HepG2 (cell line): ENCODE measurements around the gene KLHL33. TPM values are rescaled to one million over a fixed set of nuclear protein-coding genes. Genes with fewer than 3 reads are reported as not detected.

Experiments
- ATF1 ChIP-seq: IDR thresholded peaks from 2 replicates; pipeline ENCODE4 v1.6.1; 2016; ENCODE audit warnings: mild to moderate bottlenecking, control low read depth
- ATF5 ChIP-seq: sonication (generic); formaldehyde crosslinking; IDR thresholded peaks from 2 replicates; pipeline ENCODE4 v1.4.0; 2020; ENCODE audit warnings: mild to moderate bottlenecking, low read depth, missing genetic modification reagents
- ATRX ChIP-seq: sonication (generic); formaldehyde crosslinking; IDR thresholded peaks from 2 replicates; pipeline ENCODE4 v1.4.0; 2020; ENCODE audit warnings: missing genetic modification reagents, borderline replicate concordance
- HNF1A ChIP-seq, 2 experiments: sonication (generic) in 1 of 2; formaldehyde crosslinking in 1 of 2; IDR thresholded peaks; 2 replicates each; pipeline versions ENCODE4 v1.4.0 to v1.6.1; 2016 to 2020; ENCODE audit warnings: borderline replicate concordance in 1 of 2, low read depth in 1 of 2, mild to moderate bottlenecking in 1 of 2, missing genetic modification reagents in 1 of 2
- KMT2A ChIP-seq: sonication (generic); formaldehyde crosslinking; IDR thresholded peaks from 2 replicates; pipeline ENCODE4 v1.4.0; 2020; ENCODE audit warnings: missing genetic modification reagents
- LCORL ChIP-seq, 2 experiments: fragments of 450-650 bp in 1 of 2; sonication (generic) in 1 of 2; formaldehyde crosslinking in 1 of 2; IDR thresholded peaks; 2 replicates each; pipeline versions ENCODE4 v1.5.0 to v1.6.1; 2017 to 2020; ENCODE audit warnings: antibody characterized with exemption in 1 of 2, missing genetic modification reagents in 1 of 2
- MEIS2 ChIP-seq: sonication (generic); formaldehyde crosslinking; IDR thresholded peaks from 2 replicates; pipeline ENCODE4 v1.9.0; 2021; ENCODE audit warnings: mild to moderate bottlenecking, missing genetic modification reagents
- MXI1 ChIP-seq: IDR thresholded peaks from 3 replicates; pipeline ENCODE4 v1.6.1; 2012; ENCODE audit warnings: low read depth, low read length, inconsistent platforms, borderline replicate concordance
- NR2F1 ChIP-seq, 2 experiments: fragments of 450-650 bp in 1 of 2; formaldehyde crosslinking in 1 of 2; IDR thresholded peaks; 2 replicates each; pipeline versions ENCODE4 v1.5.0 to v1.6.1; 2016 to 2020; ENCODE audit warnings: mild to moderate bottlenecking in 1 of 2, missing compliant biosample characterization in 1 of 2, missing genetic modification reagents in 1 of 2, moderate library complexity in 1 of 2
- PRPF4 ChIP-seq: fragments of 200-400 bp; formaldehyde crosslinking; IDR thresholded peaks from 2 replicates; pipeline ENCODE4 v1.6.1; 2016; ENCODE audit warnings: low read length, low read depth; ENCODE audit not compliant: poor library complexity, severe bottlenecking
- SRSF9 ChIP-seq: fragments of 200-400 bp; formaldehyde crosslinking; IDR thresholded peaks from 2 replicates; pipeline ENCODE4 v1.6.1; 2018; ENCODE audit warnings: borderline replicate concordance, mild to moderate bottlenecking, low read depth, low read length; ENCODE audit not compliant: insufficient read depth, poor library complexity, severe bottlenecking
- ZNF205 ChIP-seq: IDR thresholded peaks from 2 replicates; pipeline ENCODE4 v1.6.1; 2018; ENCODE audit warnings: missing biosample characterization, missing genetic modification reagents
- ZNF224 ChIP-seq: sonication (generic); formaldehyde crosslinking; IDR thresholded peaks from 2 replicates; pipeline ENCODE4 v1.5.0; 2020; ENCODE audit warnings: mild to moderate bottlenecking, missing genetic modification reagents
- ZNF275 ChIP-seq: sonication (generic); formaldehyde crosslinking; IDR thresholded peaks from 2 replicates; pipeline ENCODE4 v1.8.0; 2022; ENCODE audit warnings: missing genetic modification reagents, mild to moderate bottlenecking, inconsistent platforms, borderline replicate concordance
- ZNF335 ChIP-seq: sonication (generic); formaldehyde crosslinking; IDR thresholded peaks from 2 replicates; pipeline ENCODE4 v1.4.0; 2020; ENCODE audit warnings: missing genetic modification reagents
- ZNF354B ChIP-seq: sonication (generic); formaldehyde crosslinking; IDR thresholded peaks from 2 replicates; pipeline ENCODE4 v1.8.0; 2022; ENCODE audit warnings: mild to moderate bottlenecking, missing genetic modification reagents
- ZNF496 ChIP-seq: sonication (generic); formaldehyde crosslinking; IDR thresholded peaks from 2 replicates; pipeline ENCODE4 v1.8.1; 2023; ENCODE audit warnings: mild to moderate bottlenecking, moderate library complexity, missing genetic modification reagents; ENCODE audit not compliant: insufficient replicate concordance
- polyA plus RNA-seq, 8 experiments: library from polyadenylated mRNA; depleted of rRNA in 3 of 8; stranded (reverse) in 7 of 8; unstranded in 1 of 8; fragments of >200 nt; fragmentation: Illumina TruSeq in 4 of 8; extraction: Trizol in 4 of 8; gene quantifications; 2 replicates each; pipeline versions ENCODE4 v1.2.1 to v1.2.3, GENCODE V29; 2011 to 2016; ENCODE audit warnings: low read depth in 4 of 8, missing spikeins in 1 of 8, mixed read lengths in 1 of 8; ENCODE audit not compliant: insufficient read depth in 1 of 8
- total RNA-seq, 5 experiments: library from RNA; depleted of rRNA; stranded (reverse); fragments of >200 nt; fragmentation: Illumina TruSeq; extraction: Trizol; gene quantifications; 2 replicates each; pipeline ENCODE4 v1.2.3, GENCODE V29; 2016; ENCODE audit warnings: low read depth in 1 of 5

Gene KLHL33
- total and polyA plus RNA-seq, 2 of the 13 experiments (the other 11 are each of a cell fraction or from before 2014, with no cell fraction given), result not detected

GRCh38 chr14:20455355-20456300, 19.7 kb upstream of the KLHL33 start (continued):
- no peak for TF ChIP-seq HNF1A (IDR thresholded peaks at IDR 0.05; ENCODE audit: low read depth)
- no peak for TF ChIP-seq HNF1A (CRISPR knock-in tag; IDR thresholded peaks at IDR 0.05; ENCODE audit: borderline replicate concordance)
- no peak for TF ChIP-seq ZNF354B (CRISPR knock-in tag)
- TF ChIP-seq ATF5 (CRISPR knock-in tag), result peak; percentile 2; the same call in 1 of the 2 replicates
- 0 out of 2 replicates have a peak, but pooled peaks have one; percentile 55 for TF ChIP-seq ATF1
- TF ChIP-seq ZNF275 (CRISPR knock-in tag), result no peak
- no peak for TF ChIP-seq ATRX (CRISPR knock-in tag)
- no peak for TF ChIP-seq ZNF224
- TF ChIP-seq PRPF4, result no peak
- no peak for TF ChIP-seq ZNF496 (CRISPR knock-in tag)
- TF ChIP-seq LCORL (IDR thresholded peaks at IDR 0.05), result no peak
- no peak for TF ChIP-seq LCORL (CRISPR knock-in tag; IDR thresholded peaks at IDR 0.05)
- TF ChIP-seq MEIS2, result no peak
- no peak for TF ChIP-seq NR2F1 (CRISPR knock-in tag; IDR thresholded peaks at IDR 0.05)
- no peak for TF ChIP-seq ZNF335 (CRISPR knock-in tag)
- no peak for TF ChIP-seq ZNF205 (CRISPR knock-in tag)
- TF ChIP-seq MXI1, result no peak
- TF ChIP-seq SRSF9, result no peak
- no peak for TF ChIP-seq KMT2A (CRISPR knock-in tag)
